Peyer's patch (tissue), 4 donors: ENCODE data around the gene CHCHD1.
A peak's percentile ranks its signal among the peaks of the same experiment; 100 is the strongest.

ENCODE experiments used
- CTCF ChIP-seq, 6 experiments: fragments of 450-650 bp in 4 of 6; fragments of 200-600 bp in 2 of 6; sonication (generic) in 1 of 6; IDR thresholded peaks; one replicate each; pipeline ENCODE4 v1.5.1; 2017 to 2019; ENCODE audit warnings: antibody characterized with exemption in 6 of 6, mild to moderate bottlenecking in 3 of 6, moderate library complexity in 1 of 6
- POLR2A ChIP-seq, 2 donors: fragments of 450-650 bp; IDR thresholded peaks; one replicate each; pipeline ENCODE4 v1.5.1; 2017; ENCODE audit warnings: antibody characterized with exemption in 2 of 2, mild to moderate bottlenecking in 2 of 2, moderate library complexity in 2 of 2

- TF ChIP-seq POLR2A (IDR thresholded peaks at IDR 0.05), result peak; percentile 80 to 85
- TF ChIP-seq CTCF (IDR thresholded peaks at IDR 0.05), result peak in 3 of 6 experiments; percentile 17 to 28 (median 20)
These were observed 37.8 kb upstream of the CHCHD1 start, which contains the start of gene SEC24C for GRCh38 chr10:73743905-73744663.
